RWPE2 (cell line): ENCODE data around the gene PROKR2.

Source experiments
- ATAC-seq: fragments of 200-7000 bp; cut with Tn5 transposase; 3 replicates; pipeline ENCODE4 v1.9.1; 2021; ENCODE audit warnings: low read depth
- DNase-seq: peaks from one replicate; pipeline ENCODE4 v3.0.0-alpha.2; 2020; ENCODE audit warnings: low spot score
- H3K27ac ChIP-seq: fragments of 450-650 bp; 2 replicates; pipeline ENCODE4 v1.5.1; 2017; ENCODE audit warnings: mild to moderate bottlenecking; ENCODE audit not compliant: poor library complexity, severe bottlenecking
- H3K27me3 ChIP-seq: fragments of 250-450 bp; sonication (Bioruptor Pico); 2 replicates; pipeline ENCODE4 v1.5.1; 2021; ENCODE audit warnings: mild to moderate bottlenecking, moderate library complexity; ENCODE audit not compliant: insufficient read depth, poor library complexity, severe bottlenecking
- H3K36me3 ChIP-seq: fragments of 250-450 bp; sonication (Bioruptor Pico); 2 replicates; pipeline ENCODE4 v1.5.1; 2020; ENCODE audit warnings: low read depth, mild to moderate bottlenecking, moderate library complexity
- H3K4me1 ChIP-seq: fragments of 250-450 bp; sonication (Bioruptor Pico); 2 replicates; pipeline ENCODE4 v1.5.1; 2021; ENCODE audit warnings: mild to moderate bottlenecking, moderate library complexity; ENCODE audit not compliant: insufficient read depth, poor library complexity, severe bottlenecking
- H3K4me3 ChIP-seq: fragments of 250-450 bp; sonication (Bioruptor Pico); 2 replicates; pipeline ENCODE4 v1.5.1; 2021; ENCODE audit warnings: mild to moderate bottlenecking, moderate library complexity; ENCODE audit not compliant: severe bottlenecking
- H3K9me3 ChIP-seq: fragments of 250-450 bp; sonication (Bioruptor Pico); 2 replicates; pipeline ENCODE4 v1.5.1; 2021; ENCODE audit warnings: mild to moderate bottlenecking, moderate library complexity; ENCODE audit not compliant: severe bottlenecking
- CTCF ChIP-seq: fragments of 450-650 bp; IDR thresholded peaks from one replicate; pipeline ENCODE4 v1.5.1; 2017; ENCODE audit warnings: mild to moderate bottlenecking, moderate library complexity; ENCODE audit not compliant: poor library complexity, severe bottlenecking

Gene PROKR2

DNA sequence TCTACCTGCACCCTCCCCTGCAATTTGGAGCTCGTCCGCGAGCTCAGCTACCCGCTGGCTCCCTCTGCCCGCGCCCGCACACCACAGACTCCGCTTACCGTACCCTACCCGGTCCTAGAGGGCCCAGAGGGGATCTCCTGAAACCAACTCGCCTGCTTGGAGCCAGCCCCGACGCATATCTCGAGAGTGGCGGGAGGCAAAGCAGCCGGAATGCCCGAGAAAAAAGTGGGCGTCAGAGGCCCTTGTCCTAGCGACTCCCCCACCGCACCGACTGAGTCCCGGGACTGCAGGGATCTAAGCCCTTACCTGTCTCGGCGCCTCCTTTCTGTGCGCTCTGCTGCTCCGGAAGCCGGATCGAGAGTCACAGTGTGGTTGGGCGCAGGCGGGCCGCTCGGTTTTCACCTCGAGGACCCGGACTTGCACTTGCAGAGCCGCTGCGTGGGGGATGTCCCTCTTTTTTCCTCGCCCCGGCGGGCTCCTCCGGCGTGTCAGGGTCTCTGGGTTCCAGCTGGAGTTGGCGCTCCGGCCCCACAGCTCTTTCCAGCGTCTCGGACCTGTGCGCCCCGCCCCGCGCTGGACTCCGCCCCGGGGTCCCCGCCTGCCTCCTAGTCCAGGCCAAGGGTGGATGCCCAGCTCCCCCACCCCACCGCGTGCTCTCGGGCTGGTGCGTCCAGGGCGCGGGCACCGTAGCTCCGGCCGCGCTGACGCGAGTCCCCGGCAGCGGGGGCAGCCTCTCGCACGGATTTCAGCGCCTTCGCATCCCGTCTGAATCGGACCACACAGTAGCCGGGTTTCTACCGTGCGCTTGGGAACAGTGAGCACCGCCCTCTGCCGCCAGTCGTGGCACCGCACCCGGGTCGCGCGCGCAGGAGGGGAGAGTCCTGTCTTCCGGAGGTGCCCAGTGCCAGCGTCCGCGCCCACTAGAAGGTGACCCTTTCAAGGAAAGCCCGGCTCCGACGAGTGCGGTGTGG, at the start of gene PROKR2:
Gene PROKR2, minus strand, starts transcription at position 767 of the 971 bp plus-strand sequence. CDS start 2,585 bp downstream, outside the sequence.
- DNase-seq (peak; percentile 67), ATAC-seq (peak; percentile 69)
- Histone ChIP-seq H3K27ac (no peak within 1 kb of the TSS), H3K27me3 (peaks cover 77% of the 10 kb centered on the region), H3K9me3 (no peaks in the 10 kb centered on the region), H3K36me3 (no peaks in the 10 kb centered on the region), H3K4me3 (peak within 1 kb of the TSS; percentile 21), H3K4me1 (no peaks in the 10 kb centered on the region)
- peak; percentile 13 for TF ChIP-seq CTCF

GRCh38 chr20:5364997-5365597, 48.3 kb upstream of the PROKR2 start:
- ATAC-seq (peak; percentile 66; the same call in 2 of the 3 replicates), DNase-seq (no peak)
- Histone ChIP-seq H3K27me3 (no peaks in the 10 kb centered on the region), H3K9me3 (no peaks in the 10 kb centered on the region), H3K4me3 (no peak overlapping the region), H3K27ac (peak overlapping the region; percentile 45), H3K4me1 (peaks cover 8% of the 10 kb centered on the region), H3K36me3 (no peaks in the 10 kb centered on the region)
- TF ChIP-seq CTCF, result no peak

- no peak for TF ChIP-seq CTCF
- no peak overlapping the region for H3K4me3 ChIP-seq
- H3K27ac ChIP-seq, result peak overlapping the region; percentile 45
- ATAC-seq (peak; percentile 40; the same call in 1 of the 3 replicates), DNase-seq (no peak)
- no peaks in the 10 kb centered on the region for H3K36me3 ChIP-seq
- H3K9me3 ChIP-seq, result no peaks in the 10 kb centered on the region
- no peaks in the 10 kb centered on the region for H3K27me3 ChIP-seq
- peaks cover 8% of the 10 kb centered on the region for H3K4me1 ChIP-seq
Measured at GRCh38 chr20:5364136-5364821, 47.5 kb upstream of the PROKR2 start.

DNA sequence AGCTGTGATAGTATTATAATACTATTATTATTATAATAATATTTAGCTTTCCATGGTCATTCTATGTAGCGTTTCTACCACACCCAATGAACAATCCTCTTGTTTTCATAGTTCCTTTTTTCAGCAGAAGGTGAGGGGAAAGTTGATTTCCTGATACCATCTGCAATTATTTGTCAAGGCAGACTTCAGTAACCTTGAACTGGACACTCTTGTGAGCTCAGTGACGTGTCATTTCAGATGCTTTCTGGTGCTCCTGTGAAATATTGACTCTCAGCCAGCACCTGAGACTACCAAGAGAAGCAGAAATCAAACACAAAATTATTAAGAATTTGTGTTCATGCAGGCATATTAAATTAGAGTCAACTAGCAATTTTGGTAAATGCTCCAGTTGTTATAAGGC, 46.0 kb upstream of the PROKR2 start:
- DNase-seq (no peak), ATAC-seq (no peak)
- Histone ChIP-seq H3K27ac (no peak overlapping the region), H3K9me3 (no peaks in the 10 kb centered on the region), H3K4me1 (peaks cover 8% of the 10 kb centered on the region), H3K4me3 (no peak overlapping the region), H3K36me3 (no peaks in the 10 kb centered on the region), H3K27me3 (no peaks in the 10 kb centered on the region)
- no peak for TF ChIP-seq CTCF
